ENCODE measurements around the gene OGA.
A peak's percentile ranks its signal among the peaks of the same experiment; 100 is the strongest.

Gene OGA

DNA sequence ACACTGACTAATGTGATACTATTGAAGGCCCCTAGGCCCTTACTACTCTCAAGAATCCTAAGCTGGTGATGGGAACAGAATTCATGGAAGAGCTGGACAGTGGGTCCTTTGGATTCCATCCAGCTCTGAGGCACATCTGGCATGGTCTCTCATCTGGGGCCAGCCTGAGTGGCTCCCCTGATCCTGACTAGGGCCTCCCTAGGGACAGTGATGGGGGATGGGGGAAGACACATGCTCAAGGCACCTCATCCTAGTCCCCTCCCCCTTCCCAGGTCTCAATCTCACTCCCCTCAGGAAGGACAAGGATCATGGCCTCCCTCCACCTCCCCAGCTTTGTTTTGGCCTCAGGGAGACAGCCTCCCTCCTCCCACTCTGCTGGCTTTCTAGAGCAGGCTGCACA lies 23.6 kb upstream of the OGA start:
- H3K9me3 Mint-ChIP-seq = no peaks in the 10 kb centered on the region
- no peak for ATAC-seq (ENCODE audit: low read depth)
- H3K27ac Mint-ChIP-seq = no peak overlapping the region
- no peaks in the 10 kb centered on the region for H3K36me3 Mint-ChIP-seq
- no peaks in the 10 kb centered on the region for H3K27me3 Mint-ChIP-seq
- peaks cover 41% of the 10 kb centered on the region for H3K4me1 Mint-ChIP-seq
- peak overlapping the region; percentile 91 for H3K4me3 Mint-ChIP-seq
- no peak for DNase-seq (ENCODE audit: low spot score in 2 of 2)

DNA sequence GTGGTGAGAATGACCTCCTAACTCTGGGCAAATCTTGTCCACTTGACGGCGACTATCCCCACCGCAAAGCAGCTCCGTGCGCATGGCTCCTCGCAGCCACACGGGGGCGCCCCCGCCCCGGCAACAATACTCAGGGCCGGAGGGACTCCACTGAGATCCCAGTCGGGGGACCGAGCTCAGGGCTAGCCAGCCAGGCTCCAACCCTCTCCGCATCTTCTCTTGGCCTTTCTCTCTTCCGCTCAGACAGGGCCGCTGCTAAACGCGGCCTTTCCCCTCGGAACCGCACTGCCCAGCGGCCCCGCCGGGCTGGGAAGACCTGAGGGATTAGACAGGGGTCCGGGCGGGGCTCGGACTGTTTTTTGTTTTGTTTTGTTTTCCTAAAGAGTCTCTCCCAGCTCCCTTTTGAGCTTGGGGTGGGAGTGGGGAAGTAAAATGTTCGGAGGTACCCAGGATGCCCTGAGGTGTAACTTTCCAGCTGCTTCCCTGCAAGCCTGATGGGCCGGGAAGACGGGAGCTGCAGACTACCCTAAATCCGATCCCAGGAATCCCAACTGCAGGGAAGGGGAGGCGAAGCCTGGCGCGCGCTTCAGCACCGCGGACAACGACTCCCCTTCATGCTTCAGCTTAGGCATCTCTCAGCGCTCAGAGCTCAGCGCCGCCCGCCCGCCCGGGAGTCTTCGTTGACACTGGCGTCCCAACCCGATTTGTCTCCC lies 22.7 kb upstream of the OGA start:
- DNase-seq (ENCODE audit: low spot score in 2 of 2) (peak; percentile 78 to 83), ATAC-seq (ENCODE audit: low read depth) (peak; percentile 47)
- H3K4me3 Mint-ChIP-seq = peak overlapping the region; percentile 91
- H3K36me3 Mint-ChIP-seq = no peaks in the 10 kb centered on the region
- H3K27me3 Mint-ChIP-seq = no peaks in the 10 kb centered on the region
- H3K4me1 Mint-ChIP-seq = peaks cover 43% of the 10 kb centered on the region
- H3K27ac Mint-ChIP-seq = peak overlapping the region; percentile 36
- no peaks in the 10 kb centered on the region for H3K9me3 Mint-ChIP-seq

GRCh38 chr10:101840102-101840684 lies 21.9 kb upstream of the OGA start:
- H3K4me3 Mint-ChIP-seq = peak overlapping the region; percentile 91
- peaks cover 44% of the 10 kb centered on the region for H3K4me1 Mint-ChIP-seq
- H3K27me3 Mint-ChIP-seq = no peaks in the 10 kb centered on the region
- DNase-seq (ENCODE audit: low spot score in 2 of 2) (no peak), ATAC-seq (ENCODE audit: low read depth) (no peak)
- H3K36me3 Mint-ChIP-seq = no peaks in the 10 kb centered on the region
- H3K27ac Mint-ChIP-seq = peak overlapping the region; percentile 36
- no peaks in the 10 kb centered on the region for H3K9me3 Mint-ChIP-seq

GRCh38 chr10:101839416-101840063 lies 21.3 kb upstream of the OGA start:
- peak; percentile 29 for ATAC-seq (ENCODE audit: low read depth)
- Mint-ChIP-seq H3K9me3 (no peaks in the 10 kb centered on the region), H3K4me1 (peaks cover 49% of the 10 kb centered on the region), H3K36me3 (no peaks in the 10 kb centered on the region), H3K4me3 (peak overlapping the region; percentile 82), H3K27me3 (no peaks in the 10 kb centered on the region), H3K27ac (no peak overlapping the region)
- peak; percentile 58 to 62 for DNase-seq (ENCODE audit: low spot score in 2 of 2)

DNA sequence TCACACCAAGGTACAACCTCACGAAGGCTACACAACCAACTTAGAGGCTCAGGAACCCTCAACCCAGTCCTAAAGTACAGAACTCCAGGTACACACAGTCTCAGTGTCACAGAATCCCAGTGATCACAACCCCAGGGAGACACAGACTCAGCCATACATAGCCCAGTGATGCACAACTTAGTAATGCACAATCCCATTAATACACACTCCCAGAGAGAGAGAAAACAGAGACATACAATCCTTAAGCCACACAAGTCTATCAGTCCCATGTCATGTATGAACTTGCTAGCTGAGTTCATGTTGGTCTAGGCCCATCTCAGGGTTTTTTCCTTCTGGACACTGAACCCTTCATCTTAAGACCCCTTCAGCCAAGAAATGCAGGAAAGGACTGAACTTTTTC lies 20.8 kb upstream of the OGA start:
- no peak for ATAC-seq (ENCODE audit: low read depth)
- Mint-ChIP-seq H3K4me1 (peaks cover 47% of the 10 kb centered on the region), H3K36me3 (no peaks in the 10 kb centered on the region), H3K9me3 (no peaks in the 10 kb centered on the region), H3K27me3 (no peaks in the 10 kb centered on the region), H3K4me3 (peak overlapping the region; percentile 82), H3K27ac (no peak overlapping the region)
- DNase-seq (ENCODE audit: low spot score in 2 of 2) = no peak

DNA sequence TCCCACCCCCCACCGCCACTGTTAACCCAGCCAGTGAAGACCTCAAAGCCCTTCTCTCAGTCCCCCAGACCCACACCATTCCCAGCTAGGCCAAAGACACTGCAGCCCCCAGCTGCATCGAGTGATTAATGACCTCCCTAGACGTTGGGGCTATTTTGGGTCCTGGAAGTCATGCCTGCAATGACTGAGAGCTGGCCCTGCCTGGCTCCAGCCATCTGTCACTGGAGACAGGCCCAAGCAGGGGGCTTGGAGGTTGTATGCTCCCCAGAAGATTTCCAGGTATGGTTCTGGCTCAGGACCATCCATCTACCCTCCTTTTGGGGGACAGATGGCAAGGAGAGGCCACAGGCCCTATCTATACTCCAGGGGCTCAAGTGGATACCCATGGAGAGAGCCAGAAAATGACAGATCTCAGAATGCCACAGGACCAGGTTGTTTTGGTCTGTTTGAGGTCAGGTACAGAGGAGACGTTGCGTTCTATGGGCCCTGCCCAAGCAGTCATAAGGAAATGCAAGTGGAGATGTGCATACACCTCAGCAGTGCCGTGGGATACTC lies 20.2 kb upstream of the OGA start:
- H3K4me3 Mint-ChIP-seq = peak overlapping the region; percentile 82
- DNase-seq (ENCODE audit: low spot score in 2 of 2) (no peak), ATAC-seq (ENCODE audit: low read depth) (no peak)
- no peaks in the 10 kb centered on the region for H3K36me3 Mint-ChIP-seq
- no peaks in the 10 kb centered on the region for H3K9me3 Mint-ChIP-seq
- H3K27ac Mint-ChIP-seq = no peak overlapping the region
- no peaks in the 10 kb centered on the region for H3K27me3 Mint-ChIP-seq
- peaks cover 51% of the 10 kb centered on the region for H3K4me1 Mint-ChIP-seq

GRCh38 chr10:101837748-101838147 lies 19.5 kb upstream of the OGA start:
- Mint-ChIP-seq H3K27me3 (no peaks in the 10 kb centered on the region), H3K27ac (no peak overlapping the region), H3K36me3 (no peaks in the 10 kb centered on the region), H3K9me3 (no peaks in the 10 kb centered on the region), H3K4me3 (no peak overlapping the region), H3K4me1 (peaks cover 53% of the 10 kb centered on the region)
- DNase-seq (ENCODE audit: low spot score in 2 of 2) (no peak), ATAC-seq (ENCODE audit: low read depth) (no peak)

- H3K36me3 Mint-ChIP-seq = no peaks in the 10 kb centered on the region
- no peaks in the 10 kb centered on the region for H3K27me3 Mint-ChIP-seq
- no peak for ATAC-seq (ENCODE audit: low read depth)
- H3K4me3 Mint-ChIP-seq = no peak overlapping the region
- H3K27ac Mint-ChIP-seq = no peak overlapping the region
- no peaks in the 10 kb centered on the region for H3K9me3 Mint-ChIP-seq
- H3K4me1 Mint-ChIP-seq = peaks cover 47% of the 10 kb centered on the region
- no peak for DNase-seq (ENCODE audit: low spot score in 2 of 2)
Observed at GRCh38 chr10:101835362-101835761, 17.1 kb upstream of the OGA start.

DNA sequence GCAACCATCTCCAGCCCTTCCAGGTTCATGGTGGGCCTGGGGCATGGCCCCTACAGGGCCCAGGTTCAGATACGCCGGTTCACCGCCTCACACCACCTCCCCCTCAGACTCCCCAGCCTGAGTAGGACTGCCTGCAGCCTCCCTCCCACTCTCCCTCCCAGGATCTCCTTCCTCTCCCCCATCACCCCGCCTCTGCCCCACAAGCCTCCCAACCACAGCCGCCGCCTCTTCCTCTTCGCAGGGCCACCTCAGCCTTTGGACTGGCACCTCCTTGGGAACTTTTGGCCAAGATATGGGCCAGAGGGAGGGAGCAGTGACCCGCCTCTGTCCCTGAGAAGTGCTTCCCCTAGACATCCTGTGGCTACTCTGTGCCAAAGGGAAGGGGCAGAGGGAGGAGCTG lies 16.1 kb upstream of the OGA start:
- no peak for DNase-seq (ENCODE audit: low spot score in 2 of 2)
- peak overlapping the region; percentile 73 for H3K27ac Mint-ChIP-seq
- no peaks in the 10 kb centered on the region for H3K27me3 Mint-ChIP-seq
- H3K4me1 Mint-ChIP-seq = peaks cover 47% of the 10 kb centered on the region
- no peak overlapping the region for H3K4me3 Mint-ChIP-seq
- ATAC-seq (ENCODE audit: low read depth) = no peak
- H3K9me3 Mint-ChIP-seq = no peaks in the 10 kb centered on the region
- no peaks in the 10 kb centered on the region for H3K36me3 Mint-ChIP-seq

DNA sequence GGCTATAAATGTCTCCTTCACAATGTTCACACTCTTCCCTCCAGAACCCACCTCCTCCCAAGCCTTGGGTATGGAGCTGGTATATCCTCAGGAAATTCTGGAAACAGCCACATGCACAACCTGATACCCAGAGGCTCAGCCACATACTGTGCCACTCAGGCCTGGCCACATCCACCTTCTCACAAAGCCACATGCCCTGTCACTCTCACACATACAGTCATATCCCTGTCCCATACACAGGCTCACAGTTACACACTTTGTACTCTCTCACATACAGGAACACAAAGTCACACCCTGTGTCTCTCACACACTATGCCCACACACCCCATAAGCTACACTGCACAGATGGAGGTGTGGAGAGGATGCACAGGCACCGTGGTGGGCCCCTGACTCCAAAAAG lies 15.2 kb upstream of the OGA start:
- Mint-ChIP-seq H3K27me3 (no peaks in the 10 kb centered on the region), H3K4me3 (no peak overlapping the region), H3K9me3 (no peaks in the 10 kb centered on the region), H3K4me1 (peaks cover 43% of the 10 kb centered on the region), H3K36me3 (no peaks in the 10 kb centered on the region), H3K27ac (peak overlapping the region; percentile 73)
- DNase-seq (ENCODE audit: low spot score in 2 of 2) (no peak), ATAC-seq (ENCODE audit: low read depth) (no peak)

GRCh38 chr10:101832325-101832771 lies 14.1 kb upstream of the OGA start:
- H3K4me1 Mint-ChIP-seq = peaks cover 43% of the 10 kb centered on the region
- no peaks in the 10 kb centered on the region for H3K9me3 Mint-ChIP-seq
- H3K4me3 Mint-ChIP-seq = no peak overlapping the region
- ATAC-seq (ENCODE audit: low read depth) (no peak), DNase-seq (ENCODE audit: low spot score in 2 of 2) (no peak)
- peak overlapping the region; percentile 73 for H3K27ac Mint-ChIP-seq
- H3K36me3 Mint-ChIP-seq = no peaks in the 10 kb centered on the region
- H3K27me3 Mint-ChIP-seq = no peaks in the 10 kb centered on the region

DNA sequence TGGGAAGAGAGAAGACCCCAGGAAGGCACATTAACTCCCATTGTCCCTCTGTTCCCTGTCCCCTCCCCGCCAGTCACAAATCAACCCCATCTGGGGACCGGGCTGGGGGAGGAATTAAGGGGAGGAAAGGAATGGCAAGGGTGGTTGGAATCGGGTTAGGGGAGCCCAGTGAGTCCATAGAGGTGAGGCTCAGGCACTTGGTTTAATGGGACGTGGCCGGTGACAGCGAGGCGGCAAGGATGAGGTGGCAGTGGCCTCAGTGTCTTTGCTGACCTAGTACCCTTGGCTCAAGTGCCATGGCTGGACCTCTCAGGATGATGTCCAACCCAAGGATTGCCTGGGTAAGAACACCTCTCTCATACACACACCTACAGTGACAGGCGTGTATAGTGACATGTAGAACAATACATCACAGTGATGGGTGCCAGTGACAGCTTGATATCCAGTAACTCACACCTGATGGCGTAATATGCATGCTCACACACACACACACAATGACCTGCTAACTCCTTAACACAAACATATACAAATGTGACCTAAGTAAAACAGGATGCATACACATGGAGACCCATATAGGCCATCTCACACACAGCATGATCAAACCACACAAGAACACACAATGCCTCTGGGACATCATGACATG lies 13.0 kb upstream of the OGA start:
- Mint-ChIP-seq H3K27ac (peak overlapping the region; percentile 96), H3K9me3 (no peaks in the 10 kb centered on the region), H3K4me3 (peak overlapping the region; percentile 81), H3K27me3 (no peaks in the 10 kb centered on the region), H3K4me1 (peaks cover 43% of the 10 kb centered on the region), H3K36me3 (no peaks in the 10 kb centered on the region)
- ATAC-seq (ENCODE audit: low read depth) (no peak), DNase-seq (ENCODE audit: low spot score in 2 of 2) (no peak)

DNA sequence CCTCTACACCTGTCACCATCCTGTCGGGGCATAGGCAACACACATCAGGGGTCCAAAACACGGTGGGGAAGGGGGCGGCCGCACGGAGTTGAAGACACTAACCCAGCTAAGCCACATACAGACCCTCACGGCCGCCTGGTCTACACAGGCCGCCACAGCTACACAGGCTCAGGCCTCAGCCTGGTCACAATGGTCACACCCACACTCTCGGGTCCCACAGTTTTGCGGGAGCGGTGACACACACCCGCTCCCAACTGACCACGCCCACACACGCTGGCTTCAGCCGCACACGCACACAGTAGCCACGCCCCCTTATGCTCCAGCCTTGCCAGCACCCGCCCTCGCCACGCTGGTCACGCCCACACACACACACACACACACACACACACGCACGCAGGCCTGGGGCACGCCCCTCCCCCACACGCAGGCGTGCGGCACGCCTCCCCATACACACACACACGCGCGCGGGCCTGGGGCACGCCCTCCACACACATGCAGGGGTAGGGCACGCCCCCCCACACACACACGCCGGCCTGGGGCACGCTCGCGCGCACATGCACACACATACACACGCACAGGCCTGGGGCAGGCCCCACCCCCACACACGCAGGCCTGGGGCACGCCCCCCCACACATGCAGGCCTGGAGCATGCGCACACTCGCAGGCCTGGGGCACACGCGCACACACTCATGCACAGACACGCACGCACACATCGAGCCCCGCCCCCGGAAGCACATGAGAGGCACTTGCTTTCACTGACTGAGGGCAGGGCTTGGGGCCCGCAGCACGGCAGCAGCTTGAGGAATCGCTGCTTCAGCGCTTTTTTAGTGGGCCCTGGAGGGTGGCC lies 12.3 kb upstream of the OGA start:
- Mint-ChIP-seq H3K27ac (peak overlapping the region; percentile 96), H3K27me3 (no peaks in the 10 kb centered on the region), H3K36me3 (no peaks in the 10 kb centered on the region), H3K9me3 (no peaks in the 10 kb centered on the region), H3K4me1 (peaks cover 40% of the 10 kb centered on the region), H3K4me3 (peak overlapping the region; percentile 81)
- DNase-seq (ENCODE audit: low spot score in 2 of 2) (peak; percentile 93 to 96), ATAC-seq (ENCODE audit: low read depth) (peak; percentile 75)

Data from memory B cell (primary cell).